ENCODE results near the gene PCP4L1. TPM values are rescaled to one million over a fixed set of nuclear protein-coding genes. Genes with fewer than 3 reads are reported as not detected.

The PCP4L1 gene
- not detected for total RNA-seq

- TF ChIP-seq, protein P1, sequence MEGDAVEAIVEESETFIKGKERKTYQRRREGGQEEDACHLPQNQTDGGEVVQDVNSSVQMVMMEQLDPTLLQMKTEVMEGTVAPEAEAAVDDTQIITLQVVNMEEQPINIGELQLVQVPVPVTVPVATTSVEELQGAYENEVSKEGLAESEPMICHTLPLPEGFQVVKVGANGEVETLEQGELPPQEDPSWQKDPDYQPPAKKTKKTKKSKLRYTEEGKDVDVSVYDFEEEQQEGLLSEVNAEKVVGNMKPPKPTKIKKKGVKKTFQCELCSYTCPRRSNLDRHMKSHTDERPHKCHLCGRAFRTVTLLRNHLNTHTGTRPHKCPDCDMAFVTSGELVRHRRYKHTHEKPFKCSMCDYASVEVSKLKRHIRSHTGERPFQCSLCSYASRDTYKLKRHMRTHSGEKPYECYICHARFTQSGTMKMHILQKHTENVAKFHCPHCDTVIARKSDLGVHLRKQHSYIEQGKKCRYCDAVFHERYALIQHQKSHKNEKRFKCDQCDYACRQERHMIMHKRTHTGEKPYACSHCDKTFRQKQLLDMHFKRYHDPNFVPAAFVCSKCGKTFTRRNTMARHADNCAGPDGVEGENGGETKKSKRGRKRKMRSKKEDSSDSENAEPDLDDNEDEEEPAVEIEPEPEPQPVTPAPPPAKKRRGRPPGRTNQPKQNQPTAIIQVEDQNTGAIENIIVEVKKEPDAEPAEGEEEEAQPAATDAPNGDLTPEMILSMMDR (IDR thresholded peaks at IDR 0.05; ENCODE audit: low read depth), result no peak
These were observed at the start of gene PCP4L1 for GRCh38 chr1:161258439-161259344. Gene PCP4L1 (plus strand): TSS chr1:161258745. CDS start chr1:161258975, 230 bp downstream.

DNA sequence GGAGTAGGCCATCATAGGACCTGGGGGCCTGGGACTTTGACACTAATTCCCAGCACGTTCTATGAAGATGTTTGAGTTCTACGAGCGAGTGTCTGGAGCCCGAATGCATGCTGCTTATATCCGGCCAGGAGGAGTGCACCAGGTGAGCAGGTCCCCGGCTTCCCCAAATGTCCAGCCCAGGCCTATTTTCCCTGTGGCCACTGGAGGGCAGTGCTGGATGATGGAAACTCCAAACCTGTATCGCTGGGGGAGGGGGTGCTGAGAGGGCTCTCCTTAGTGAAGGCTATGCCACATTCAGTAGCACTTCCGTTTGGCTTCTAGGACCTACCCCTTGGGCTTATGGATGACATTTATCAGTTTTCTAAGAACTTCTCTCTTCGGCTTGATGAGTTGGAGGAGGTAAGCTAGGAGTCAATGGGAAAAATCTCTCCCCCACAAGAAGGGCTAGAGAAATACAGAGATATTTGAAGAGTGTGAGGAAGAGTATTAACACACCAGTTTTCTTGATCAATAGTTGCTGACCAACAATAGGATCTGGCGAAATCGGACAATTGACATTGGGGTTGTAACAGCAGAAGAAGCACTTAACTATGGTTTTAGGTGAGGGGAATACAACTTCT lies 48.6 kb upstream of the PCP4L1 start:
- TF ChIP-seq, protein P1 (IDR thresholded peaks at IDR 0.05; ENCODE audit: low read depth), result no peak

GRCh38 chr1:161214369-161214768 lies 44.2 kb upstream of the PCP4L1 start:
- TF ChIP-seq, protein P1 (IDR thresholded peaks at IDR 0.05; ENCODE audit: low read depth), result no peak

GRCh38 chr1:161215076-161215475 lies 43.5 kb upstream of the PCP4L1 start, which contains the start of gene FCER1G:
Gene FCER1G (plus strand): TSS chr1:161215295. CDS start chr1:161215322, 27 bp downstream.
- TF ChIP-seq, protein P1 (IDR thresholded peaks at IDR 0.05; ENCODE audit: low read depth), result no peak

GRCh38 chr1:161216945-161217712 lies 41.4 kb upstream of the PCP4L1 start:
- TF ChIP-seq, protein P1 (IDR thresholded peaks at IDR 0.05; ENCODE audit: low read depth), result no peak

DNA sequence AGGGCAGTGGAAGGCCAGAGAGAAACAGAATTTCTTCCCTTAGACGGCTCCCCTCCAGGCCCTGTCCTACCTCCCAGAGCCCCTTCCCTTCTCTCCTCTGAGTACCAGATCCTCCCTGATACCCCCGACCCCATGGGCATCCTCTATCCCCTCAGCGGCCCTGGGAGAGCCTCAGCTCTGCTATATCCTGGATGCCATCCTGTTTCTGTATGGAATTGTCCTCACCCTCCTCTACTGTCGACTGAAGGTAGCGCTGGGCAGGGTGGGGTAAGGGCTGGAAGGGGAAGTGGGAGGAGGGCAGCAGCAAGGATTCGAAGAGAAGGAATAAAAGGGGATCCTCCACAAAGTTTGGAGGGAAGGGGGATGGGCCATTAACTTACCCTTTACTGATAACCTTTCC lies 40.7 kb upstream of the PCP4L1 start:
- TF ChIP-seq, protein P1 (IDR thresholded peaks at IDR 0.05; ENCODE audit: low read depth), result no peak

Data from subcutaneous adipose tissue (tissue), 4 donors.